ENCODE data around the gene RCVRN. TPM values are rescaled to one million over a fixed set of nuclear protein-coding genes. Genes with fewer than 3 reads are reported as not detected.

RCVRN gene
- polyA plus RNA-seq, 1 experiment, result not detected

DNA sequence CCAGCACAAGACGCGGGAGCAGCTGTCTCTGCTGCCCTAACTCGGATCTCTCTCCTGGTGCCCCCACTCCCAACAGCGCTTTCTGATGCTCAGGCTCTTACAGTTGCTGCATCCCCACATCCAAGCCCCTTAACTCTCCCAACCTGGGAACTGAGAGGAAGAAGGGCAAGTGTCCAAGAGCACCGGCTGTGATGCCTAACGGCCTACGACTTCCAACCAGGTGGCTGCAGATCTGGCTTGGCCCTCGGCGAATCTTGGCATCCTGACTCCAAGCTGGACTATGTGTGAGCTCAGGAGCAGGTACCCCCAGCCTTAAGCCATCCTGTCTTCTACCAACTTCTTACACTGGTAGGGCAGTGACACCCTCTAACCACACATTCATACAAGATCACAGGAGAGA lies 38.3 kb upstream of the RCVRN start:
- no peak overlapping the region for H3K4me3 ChIP-seq (ENCODE audit: low read depth, low read length)
- no peaks in the 10 kb centered on the region for H3K27me3 ChIP-seq (ENCODE audit: control insufficient read depth, insufficient read depth, low read length)
- peaks cover 32% of the 10 kb centered on the region for H3K9me3 ChIP-seq (ENCODE audit: control insufficient read depth, insufficient read depth, low read length)
- H3K27ac ChIP-seq (ENCODE audit: low read depth, low read length), result no peak overlapping the region
- DNase-seq (ENCODE audit: low read depth, low spot score), result no peak
- CTCF ChIA-PET, result no interaction called here
- TF ChIP-seq CTCF (IDR thresholded peaks at IDR 0.05; ENCODE audit: low read depth, low read length), result no peak
- POLR2A ChIA-PET, result no interaction called here

GRCh38 chr17:9942885-9943284 lies 37.8 kb upstream of the RCVRN start:
- Histone ChIP-seq H3K9me3 (ENCODE audit: control insufficient read depth, insufficient read depth, low read length) (peaks cover 33% of the 10 kb centered on the region), H3K27me3 (ENCODE audit: control insufficient read depth, insufficient read depth, low read length) (no peaks in the 10 kb centered on the region), H3K4me3 (ENCODE audit: low read depth, low read length) (no peak overlapping the region), H3K27ac (ENCODE audit: low read depth, low read length) (no peak overlapping the region)
- no peak for DNase-seq (ENCODE audit: low read depth, low spot score)
- no peak for TF ChIP-seq CTCF (IDR thresholded peaks at IDR 0.05; ENCODE audit: low read depth, low read length)
- CTCF ChIA-PET, result no interaction called here
- POLR2A ChIA-PET, result no interaction called here

GRCh38 chr17:9941305-9941704 lies 36.2 kb upstream of the RCVRN start:
- Histone ChIP-seq H3K27ac (ENCODE audit: low read depth, low read length) (no peak overlapping the region), H3K27me3 (ENCODE audit: control insufficient read depth, insufficient read depth, low read length) (no peaks in the 10 kb centered on the region), H3K4me3 (ENCODE audit: low read depth, low read length) (no peak overlapping the region), H3K9me3 (ENCODE audit: control insufficient read depth, insufficient read depth, low read length) (peaks cover 25% of the 10 kb centered on the region)
- TF ChIP-seq CTCF (IDR thresholded peaks at IDR 0.05; ENCODE audit: low read depth, low read length), result no peak
- no peak for DNase-seq (ENCODE audit: low read depth, low spot score)
- CTCF ChIA-PET, result no interaction called here
- POLR2A ChIA-PET, result no interaction called here

DNA sequence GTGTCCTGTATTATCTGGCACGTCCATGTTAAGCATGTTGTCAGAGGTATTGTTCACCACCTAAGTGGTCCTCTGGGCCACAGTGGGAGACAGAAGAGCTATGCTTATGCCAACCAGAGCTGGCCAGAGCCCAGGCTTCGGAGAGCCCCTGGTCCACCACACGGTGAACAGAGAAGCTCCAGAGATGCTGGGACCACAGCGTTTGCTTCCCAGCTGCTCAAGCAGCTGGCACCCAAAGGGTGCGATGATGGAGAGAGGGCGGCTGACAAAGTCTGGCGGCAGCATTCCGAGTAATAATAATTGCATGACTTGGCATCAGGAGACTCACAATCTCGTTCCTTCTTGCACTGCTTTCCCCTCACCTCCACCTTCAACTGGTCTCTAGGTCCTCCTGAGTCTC lies 35.8 kb upstream of the RCVRN start:
- H3K27ac ChIP-seq (ENCODE audit: low read depth, low read length), result no peak overlapping the region
- no peaks in the 10 kb centered on the region for H3K27me3 ChIP-seq (ENCODE audit: control insufficient read depth, insufficient read depth, low read length)
- CTCF ChIA-PET, result no interaction called here
- no peak for DNase-seq (ENCODE audit: low read depth, low spot score)
- H3K4me3 ChIP-seq (ENCODE audit: low read depth, low read length), result no peak overlapping the region
- H3K9me3 ChIP-seq (ENCODE audit: control insufficient read depth, insufficient read depth, low read length), result peaks cover 25% of the 10 kb centered on the region
- no peak for TF ChIP-seq CTCF (IDR thresholded peaks at IDR 0.05; ENCODE audit: low read depth, low read length)
- POLR2A ChIA-PET, result no interaction called here

GRCh38 chr17:9938764-9939163 lies 33.7 kb upstream of the RCVRN start:
- CTCF ChIA-PET, result interaction anchor here (1.1 kb wide), 1 partner anchor 680 kb away, joined by 3 read pairs; no protein-coding TSS in a partner anchor
- no peak for TF ChIP-seq CTCF (IDR thresholded peaks at IDR 0.05; ENCODE audit: low read depth, low read length)
- no peak for DNase-seq (ENCODE audit: low read depth, low spot score)
- Histone ChIP-seq H3K27me3 (ENCODE audit: control insufficient read depth, insufficient read depth, low read length) (no peaks in the 10 kb centered on the region), H3K4me3 (ENCODE audit: low read depth, low read length) (no peak overlapping the region), H3K27ac (ENCODE audit: low read depth, low read length) (no peak overlapping the region), H3K9me3 (ENCODE audit: control insufficient read depth, insufficient read depth, low read length) (peaks cover 33% of the 10 kb centered on the region)
- POLR2A ChIA-PET, result no interaction called here

Measured in AG04450 (cell line).